Suprapubic skin (tissue), 4 donors: Measurements from ENCODE around the gene VWA3B. TPM values are rescaled to one million over a fixed set of nuclear protein-coding genes. Genes with fewer than 3 reads are reported as not detected.

Experiments
- DNase-seq, 2 donors: peaks; one replicate each; pipeline ENCODE4 v3.0.0-alpha.2; 2019; ENCODE audit warnings: low spot score in 2 of 2
- H3K27ac ChIP-seq: fragments of 200-600 bp; sonication (generic); one replicate; pipeline ENCODE4 v1.5.1; 2019
- H3K27me3 ChIP-seq: fragments of 200-600 bp; sonication (generic); one replicate; pipeline ENCODE4 v1.5.1; 2019
- H3K36me3 ChIP-seq: fragments of 200-600 bp; sonication (generic); one replicate; pipeline ENCODE4 v1.5.1; 2019
- H3K4me1 ChIP-seq: fragments of 200-600 bp; sonication (generic); one replicate; pipeline ENCODE4 v1.5.1; 2019
- H3K4me3 ChIP-seq: fragments of 200-600 bp; sonication (generic); one replicate; pipeline ENCODE4 v1.5.1; 2019; ENCODE audit warnings: mild to moderate bottlenecking
- H3K9me3 ChIP-seq: fragments of 200-600 bp; sonication (generic); one replicate; pipeline ENCODE4 v1.5.1; 2019
- CTCF ChIP-seq, 2 donors: fragments of 200-600 bp in 1 of 2; fragments of 450-650 bp in 1 of 2; sonication (generic) in 1 of 2; IDR thresholded peaks; one replicate each; pipeline ENCODE4 v1.5.1; 2016 to 2019; ENCODE audit warnings: antibody characterized with exemption in 2 of 2, mild to moderate bottlenecking in 1 of 2, moderate library complexity in 1 of 2
- EP300 ChIP-seq: sonication (generic); formaldehyde crosslinking; IDR thresholded peaks from one replicate; pipeline ENCODE4 v1.6.1; 2017; ENCODE audit warnings: antibody characterized with exemption
- POLR2A ChIP-seq, 2 donors: fragments of 450-650 bp; IDR thresholded peaks; one replicate each; pipeline ENCODE4 v1.6.1; 2017; ENCODE audit warnings: antibody characterized with exemption in 2 of 2, mild to moderate bottlenecking in 2 of 2, moderate library complexity in 2 of 2
- POLR2AphosphoS5 ChIP-seq, 3 donors: sonication (generic); formaldehyde crosslinking; IDR thresholded peaks; one replicate each; pipeline ENCODE4 v1.6.1; 2017; ENCODE audit warnings: antibody characterized with exemption in 3 of 3
- WGBS: methylation state at CpG from one replicate; pipeline ENCODE4 v1.1.5; 2018; 5-methylcytosine and 5-hydroxymethylcytosine counted together
- total RNA-seq, 4 donors: library from RNA; depleted of rRNA; stranded (reverse); fragments of >200 nt; gene quantifications; one replicate each; pipeline ENCODE4 v1.1.0, GENCODE V29; 2016

Gene VWA3B
- total RNA-seq, 4 donors from 2014 or later, result not detected

GRCh38 chr2:98359986-98360385, 273.0 kb downstream of the VWA3B start:
- no peak overlapping the region for H3K27ac ChIP-seq
- H3K27me3 ChIP-seq, result no peaks in the 10 kb centered on the region
- no peak overlapping the region for H3K4me3 ChIP-seq
- H3K4me1 ChIP-seq, result no peaks in the 10 kb centered on the region
- H3K36me3 ChIP-seq, result no peaks in the 10 kb centered on the region
- no peak for DNase-seq
- 80% methylated on average over 1 of the region's 1 CpG for WGBS
- TF ChIP-seq POLR2AphosphoS5 (IDR thresholded peaks at IDR 0.05), result no peak
- no peak for TF ChIP-seq POLR2A (IDR thresholded peaks at IDR 0.05)
- TF ChIP-seq CTCF (IDR thresholded peaks at IDR 0.05), result no peak
- no peak for TF ChIP-seq EP300
- H3K9me3 ChIP-seq, result no peaks in the 10 kb centered on the region

Other genes starting within 250 kb of the VWA3B start
- gene TMEM131, start 91.2 kb upstream of the VWA3B start, total RNA-seq, result 100 to 1,000 TPM in 1 of 4 donors, 10 to 100 TPM in 3; 39.7 to 117 (median 42.5) TPM